GM19099 (cell line): Measurements from ENCODE around the gene MARK1.

Experiments used
- POLR2A ChIP-seq: IDR thresholded peaks from 3 replicates; pipeline ENCODE4 v1.6.1; 2011; ENCODE audit warnings: low read depth; ENCODE audit not compliant: insufficient read length; ENCODE audit errors: extremely low read depth

MARK1 gene

DNA sequence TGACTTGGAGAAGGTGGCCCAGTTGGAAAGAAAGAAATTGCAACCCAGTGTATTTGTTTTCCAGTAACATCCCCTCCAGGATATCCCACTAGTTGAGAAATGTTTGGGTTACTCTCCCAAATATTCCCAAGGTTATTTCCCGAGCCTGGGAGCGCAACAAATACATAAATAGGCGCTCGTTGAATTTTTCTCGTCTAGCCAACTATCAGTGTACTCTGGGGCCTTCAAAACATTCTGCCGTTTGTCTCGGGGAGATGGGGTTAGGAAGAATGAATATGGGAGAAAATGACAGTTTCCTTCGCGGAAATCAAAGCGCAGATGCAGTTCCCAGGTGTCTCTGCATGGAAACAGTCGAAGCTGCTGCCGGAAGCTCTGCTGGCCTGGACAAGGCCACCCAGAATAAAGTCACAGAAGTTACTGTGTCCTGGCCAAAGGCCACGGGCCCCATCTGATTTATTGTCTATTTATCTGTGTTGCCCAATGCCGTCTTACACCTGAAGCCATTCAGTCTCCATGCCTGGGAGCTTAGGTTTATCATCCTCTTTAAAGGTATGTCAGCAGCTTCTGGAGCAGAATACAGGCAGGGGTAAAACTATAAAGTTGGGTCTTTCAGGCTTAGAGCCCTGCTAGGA is 163.2 kb downstream of the MARK1 start:
- TF ChIP-seq POLR2A = no peak

DNA sequence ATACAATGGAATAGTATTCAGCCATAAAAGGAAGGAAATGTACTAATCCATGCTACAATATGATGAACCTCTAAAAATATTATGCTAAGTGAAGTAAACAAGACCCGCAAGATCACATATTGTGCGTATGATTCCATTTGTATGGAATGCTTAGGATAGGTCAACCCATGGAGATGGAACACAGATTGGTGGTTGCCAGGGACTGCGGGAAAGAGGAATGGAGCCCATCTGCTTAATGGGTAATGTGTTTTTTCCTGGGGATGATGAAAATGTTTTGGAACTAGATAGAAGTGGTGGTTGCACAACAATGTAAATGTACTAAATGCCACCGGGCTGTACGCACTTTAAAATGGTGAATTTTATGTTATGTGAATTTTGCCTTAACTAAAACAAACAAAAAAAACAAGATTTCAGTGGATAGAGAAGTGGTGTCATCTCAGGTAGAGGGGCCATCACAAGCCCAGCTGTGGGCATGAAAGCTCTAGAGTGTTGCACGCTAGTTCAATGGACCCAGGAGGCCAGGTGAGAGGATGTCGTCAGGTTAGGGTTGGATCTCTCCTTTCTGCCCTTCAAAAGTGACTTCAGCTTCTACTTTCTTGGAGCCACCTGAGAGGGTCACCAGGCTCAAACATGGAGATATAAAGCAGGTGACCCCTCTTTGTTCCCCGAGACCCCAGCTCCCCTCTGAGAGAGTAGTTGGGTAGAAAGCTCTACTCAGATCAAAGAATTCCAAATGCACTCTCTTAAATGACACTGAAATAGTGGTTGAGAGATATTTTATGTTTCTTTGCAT is 164.7 kb downstream of the MARK1 start:
- no peak for TF ChIP-seq POLR2A

DNA sequence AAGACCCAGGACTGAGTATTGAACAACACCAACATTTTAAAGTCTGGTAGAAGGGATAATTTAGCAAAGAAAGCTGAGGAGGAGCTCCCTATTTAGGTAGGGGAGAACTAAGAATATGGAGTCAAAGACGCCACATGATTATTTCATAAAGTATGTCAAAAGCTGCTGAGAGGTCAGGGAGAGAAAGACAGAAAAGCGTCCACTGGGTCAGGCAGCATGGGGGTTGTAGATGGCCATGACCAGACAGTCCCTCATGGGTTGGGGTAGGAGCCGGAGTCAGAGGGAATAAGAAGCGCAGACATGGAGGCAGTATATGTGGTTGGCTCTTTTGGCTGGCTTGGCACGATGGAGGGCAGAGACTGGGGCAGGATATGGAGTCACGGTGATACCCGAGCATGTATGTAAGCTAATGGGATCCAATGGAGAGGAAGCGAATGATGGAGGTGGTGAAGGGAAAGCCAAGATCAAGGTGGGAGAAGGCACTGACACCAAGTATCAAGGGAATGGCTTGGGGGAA is 167.0 kb downstream of the MARK1 start:
- TF ChIP-seq POLR2A = no peak

DNA sequence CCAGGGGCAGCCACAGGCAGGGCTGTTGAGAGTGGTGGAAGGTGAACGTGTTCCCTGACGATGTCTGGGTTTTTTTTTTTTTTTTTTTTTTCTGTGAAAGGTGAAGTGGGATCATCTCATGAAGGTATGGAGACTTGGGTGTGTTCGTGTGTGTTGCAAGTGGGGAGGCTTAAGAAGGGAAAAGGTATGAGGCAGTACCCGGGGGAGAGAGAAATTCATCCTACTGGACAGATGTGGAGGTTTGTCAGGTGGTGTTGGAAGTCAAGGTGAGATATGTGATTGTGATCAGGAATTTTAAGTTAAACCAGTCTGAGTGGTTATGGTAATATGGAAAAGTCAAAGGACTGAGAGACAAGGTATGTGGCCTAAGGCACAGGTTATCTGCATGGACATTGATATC is 167.5 kb downstream of the MARK1 start:
- TF ChIP-seq POLR2A = no peak

DNA sequence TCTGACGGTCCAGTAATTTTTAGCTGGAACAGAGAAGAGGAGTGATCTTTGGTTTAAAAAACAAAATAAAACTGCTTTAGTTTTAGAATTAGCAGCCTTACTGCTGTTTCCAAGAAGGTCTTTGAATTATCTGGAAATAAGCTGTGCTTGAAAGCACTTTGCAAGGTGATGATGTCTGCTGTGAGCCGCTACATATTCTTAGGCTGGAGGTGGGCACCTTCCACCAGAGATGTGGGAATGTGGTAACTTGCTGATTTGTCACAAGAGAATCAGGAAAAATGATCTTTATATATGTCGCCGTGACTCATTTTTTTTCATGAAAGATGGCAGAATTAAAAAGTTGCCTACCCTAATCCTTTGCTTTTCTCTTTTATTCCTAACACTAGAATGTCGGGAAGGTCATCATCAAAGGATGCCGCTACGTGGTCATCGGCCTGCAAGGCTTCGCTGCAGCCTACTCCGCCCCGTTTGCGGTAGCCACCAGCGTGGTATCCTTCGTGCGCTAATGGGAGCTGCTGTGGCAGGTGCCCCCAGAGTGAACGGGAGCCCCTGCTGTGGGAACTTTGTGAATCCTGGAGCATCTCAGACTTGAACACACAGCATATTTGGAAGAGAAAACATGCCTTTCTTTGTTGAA is 168.4 kb downstream of the MARK1 start:
- TF ChIP-seq POLR2A = no peak

DNA sequence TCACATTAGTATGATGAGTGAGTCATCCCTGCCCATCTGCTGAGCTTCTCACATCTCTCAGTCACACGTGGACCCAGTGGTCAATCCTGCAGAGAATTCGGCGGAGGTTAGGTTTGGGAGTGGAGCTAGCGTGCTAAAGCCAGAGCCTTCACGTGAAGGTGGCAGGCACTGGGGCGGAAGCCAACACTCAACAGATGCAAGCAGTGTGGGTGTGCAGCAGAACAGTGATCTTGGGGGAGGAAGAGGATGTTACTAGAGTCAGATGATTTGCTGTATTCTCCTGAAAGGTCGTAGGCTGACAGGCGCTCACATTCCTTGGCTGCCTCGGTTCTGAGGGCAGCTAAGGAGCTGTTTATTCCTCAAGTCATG is 168.9 kb downstream of the MARK1 start:
- no peak for TF ChIP-seq POLR2A

DNA sequence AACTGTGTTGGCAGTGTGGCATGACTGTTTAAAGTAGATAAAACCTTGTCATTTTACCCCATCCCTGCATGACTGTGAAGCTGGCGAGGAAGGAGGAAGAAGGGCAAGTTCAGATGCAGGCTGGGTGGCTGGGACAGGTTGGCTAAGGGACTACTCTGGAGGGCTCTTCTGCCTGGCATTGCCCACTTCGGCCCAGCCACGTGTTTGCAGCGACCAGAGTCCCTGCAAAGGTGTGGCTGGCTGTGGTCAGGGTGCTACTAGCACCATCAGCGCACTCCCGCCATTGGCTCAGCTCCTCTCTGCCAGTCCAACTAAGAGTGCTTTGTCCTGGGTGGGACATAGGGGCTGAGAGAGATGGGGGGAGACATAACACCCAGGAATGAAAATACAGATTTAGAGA is 169.4 kb downstream of the MARK1 start:
- no peak for TF ChIP-seq POLR2A

DNA sequence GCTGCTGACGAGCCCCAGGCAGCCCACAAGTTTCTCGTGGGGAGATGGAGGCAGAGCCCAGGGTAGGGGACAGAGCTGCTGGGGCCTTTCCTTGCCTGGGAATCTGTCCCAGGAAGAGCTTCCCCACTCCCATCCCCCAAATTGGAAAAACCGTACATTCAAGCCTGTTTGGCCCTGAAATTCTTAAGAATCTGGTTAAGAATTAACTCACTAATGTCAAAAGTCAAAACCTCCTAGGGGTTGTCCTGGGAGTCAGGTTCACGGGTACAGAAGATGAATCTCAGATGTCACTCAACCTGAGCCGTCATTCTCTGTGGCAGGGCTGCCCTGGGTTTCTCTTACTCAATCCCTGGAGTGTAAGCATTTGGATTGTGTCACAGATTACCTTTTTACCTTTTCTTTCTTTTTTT is 170.7 kb downstream of the MARK1 start:
- no peak for TF ChIP-seq POLR2A

DNA sequence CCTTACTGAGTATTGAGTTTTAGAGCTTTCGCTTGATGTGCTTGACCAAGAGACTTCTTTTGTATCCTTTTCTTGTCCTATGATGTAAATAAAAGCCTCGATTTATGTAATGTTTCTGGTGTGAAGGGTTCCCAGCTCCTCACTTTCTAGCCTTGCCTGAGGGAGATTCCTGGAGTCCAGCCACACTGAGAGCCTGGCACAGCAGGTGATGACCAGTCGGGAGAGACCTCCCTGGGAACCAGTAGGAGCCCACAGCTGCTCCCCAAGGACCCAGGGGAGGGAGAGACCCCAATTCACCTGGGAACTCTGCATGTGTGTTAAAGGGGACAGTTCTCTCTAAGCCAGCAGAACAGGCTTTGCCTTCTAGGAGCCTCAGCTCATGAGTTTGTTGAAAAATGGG is 171.1 kb downstream of the MARK1 start:
- no peak for TF ChIP-seq POLR2A

DNA sequence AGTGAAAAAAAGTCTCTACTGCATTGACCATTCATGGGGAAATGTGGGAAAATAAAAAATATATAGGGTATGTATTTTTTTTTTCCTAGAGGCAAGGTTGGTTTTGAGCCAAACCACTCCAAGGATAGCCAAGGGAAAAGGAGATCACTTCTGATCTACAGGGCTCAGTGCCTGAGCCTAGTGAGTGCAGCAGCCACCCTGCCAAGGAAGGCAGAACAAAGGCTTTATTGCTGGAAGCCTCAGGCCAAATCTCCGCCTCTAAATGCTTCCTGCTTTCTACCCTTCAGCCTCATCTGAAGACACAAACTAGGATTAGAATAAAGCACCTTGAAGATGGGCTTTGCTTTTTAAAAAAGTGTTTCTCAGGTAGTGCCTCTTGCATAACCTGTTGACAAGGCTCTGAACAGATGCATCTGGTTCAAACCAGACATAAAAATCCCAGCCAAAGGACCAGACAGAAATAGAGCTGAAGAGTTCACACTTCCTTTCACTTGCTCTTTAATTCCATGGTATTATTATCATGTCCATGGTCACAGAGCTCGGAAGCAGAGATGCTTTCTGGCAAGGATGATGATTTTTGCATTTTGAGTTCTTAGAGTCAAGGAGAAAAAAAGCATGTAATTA is 172.7 kb downstream of the MARK1 start:
- TF ChIP-seq POLR2A = no peak

DNA sequence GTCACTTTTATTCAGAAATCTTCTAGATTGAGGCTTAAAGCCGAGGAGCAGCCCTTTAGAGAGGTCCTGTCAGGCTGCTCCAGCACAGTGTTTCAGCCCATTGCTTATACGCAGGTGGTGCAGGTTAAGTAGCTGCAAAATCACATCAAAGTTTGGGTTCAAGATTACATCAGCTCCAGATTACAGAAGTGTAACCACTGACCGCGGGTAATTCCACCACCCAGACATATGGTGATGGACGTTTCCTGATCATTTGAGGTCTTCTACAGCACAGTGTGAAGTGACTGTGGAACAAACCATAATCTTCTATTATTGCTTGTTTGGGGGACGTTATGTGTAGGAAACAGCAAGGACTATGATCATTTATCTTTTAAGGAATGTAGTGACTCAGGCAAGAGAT is 174.0 kb downstream of the MARK1 start:
- TF ChIP-seq POLR2A = no peak

DNA sequence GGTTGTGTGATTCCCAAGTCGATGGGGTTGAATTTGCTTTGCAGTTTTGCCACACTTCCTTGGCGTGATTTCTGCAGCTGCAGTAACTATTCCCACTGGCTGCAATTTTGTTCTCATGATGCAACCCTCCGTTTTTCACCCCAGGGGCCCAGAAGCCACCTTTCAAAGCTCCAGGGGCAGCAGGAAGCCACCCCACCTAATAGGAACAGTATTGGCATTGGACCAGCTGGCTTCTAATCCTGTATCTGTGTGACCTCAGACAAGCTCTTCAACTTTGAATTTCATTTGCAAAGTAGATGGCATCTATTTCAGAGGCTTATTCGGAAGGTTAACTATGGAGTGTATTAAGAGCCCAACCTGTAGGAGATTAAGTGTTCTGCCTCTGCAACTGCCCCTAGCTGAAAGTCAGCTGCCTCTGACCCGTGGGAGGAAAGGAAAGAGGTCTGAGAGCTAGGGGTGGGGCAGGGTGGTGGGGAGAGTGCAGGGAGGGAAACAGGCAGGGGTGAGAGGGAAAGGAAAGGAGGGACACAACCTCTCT is 174.9 kb downstream of the MARK1 start:
- TF ChIP-seq POLR2A = no peak

DNA sequence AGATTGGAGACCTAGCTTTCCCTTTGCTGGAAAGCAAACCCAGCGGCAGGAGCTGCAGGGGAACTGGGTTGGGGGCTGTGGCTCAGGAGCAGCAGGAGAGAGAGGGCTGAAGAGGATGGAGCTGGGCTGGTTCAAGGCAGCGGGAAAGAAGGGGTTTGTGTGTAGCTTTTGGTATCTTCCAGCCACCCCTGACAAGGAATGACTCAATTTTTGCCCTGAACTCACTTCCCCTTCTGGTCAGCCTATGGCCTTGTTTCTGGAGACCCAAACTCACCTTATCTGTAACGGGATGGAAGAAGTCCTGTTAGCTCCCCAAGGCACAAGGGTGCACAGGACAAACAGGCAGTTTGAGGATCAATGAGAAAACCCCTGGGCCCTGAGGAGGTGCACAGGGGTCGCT is 175.4 kb downstream of the MARK1 start:
- no peak for TF ChIP-seq POLR2A

DNA sequence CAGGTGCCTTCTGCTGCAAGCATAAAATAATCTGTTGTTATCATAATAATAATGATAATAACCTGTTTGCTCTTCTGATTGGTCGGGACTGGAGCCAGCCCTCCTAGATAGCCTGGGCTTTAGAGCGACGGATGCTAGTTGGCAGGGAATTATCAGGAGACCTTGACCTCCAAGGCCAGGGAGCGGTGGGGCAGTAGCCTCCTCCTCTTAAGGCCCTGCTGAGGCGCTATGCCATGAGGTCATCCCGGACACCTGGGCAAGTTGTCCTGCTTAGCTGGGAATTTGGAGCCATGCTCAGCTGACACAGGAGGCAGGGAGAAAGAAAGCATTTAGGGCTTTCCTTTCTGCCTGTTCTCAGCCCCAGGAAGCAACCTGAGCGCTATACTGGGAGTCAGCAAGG is 177.8 kb downstream of the MARK1 start:
- TF ChIP-seq POLR2A = no peak

DNA sequence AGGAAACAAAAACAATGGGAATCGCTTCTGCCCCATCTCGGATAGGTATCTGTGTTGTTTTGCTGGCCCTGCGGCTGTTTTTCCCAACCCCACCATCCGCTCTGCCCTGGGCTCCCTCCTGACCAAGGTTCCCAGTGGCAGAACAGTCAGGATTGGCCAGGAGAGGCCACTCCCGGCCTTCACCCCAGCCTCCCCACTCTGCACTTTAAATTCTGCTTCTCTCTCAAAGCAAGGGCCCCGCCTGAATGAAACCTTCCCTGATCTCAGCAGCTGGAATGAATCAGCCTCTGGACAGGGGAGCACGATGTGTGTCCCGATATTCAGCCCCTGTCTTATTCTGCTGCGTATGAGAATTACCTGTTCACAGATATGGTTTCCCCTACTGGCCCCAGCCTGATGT is 178.5 kb downstream of the MARK1 start:
- no peak for TF ChIP-seq POLR2A
